Hematopoietic multipotent progenitor cell (in vitro differentiated cells): ENCODE measurements around the gene REX1BD. TPM values are rescaled to one million over a fixed set of nuclear protein-coding genes. Genes with fewer than 3 reads are reported as not detected.

ENCODE experiments used
- DNase-seq, 3 donors: peaks; one replicate each; pipeline ENCODE4 v3.0.0-alpha.2; 2011 to 2015; ENCODE audit warnings: low read depth in 2 of 3, low spot score in 2 of 3
- total RNA-seq: library from RNA; depleted of rRNA; stranded (reverse); fragments of >200 nt; gene quantifications from one replicate; pipeline ENCODE4 v1.2.3, GENCODE V29; 2012

The REX1BD gene
- total RNA-seq, 1 donor: 65.4 TPM

DNA sequence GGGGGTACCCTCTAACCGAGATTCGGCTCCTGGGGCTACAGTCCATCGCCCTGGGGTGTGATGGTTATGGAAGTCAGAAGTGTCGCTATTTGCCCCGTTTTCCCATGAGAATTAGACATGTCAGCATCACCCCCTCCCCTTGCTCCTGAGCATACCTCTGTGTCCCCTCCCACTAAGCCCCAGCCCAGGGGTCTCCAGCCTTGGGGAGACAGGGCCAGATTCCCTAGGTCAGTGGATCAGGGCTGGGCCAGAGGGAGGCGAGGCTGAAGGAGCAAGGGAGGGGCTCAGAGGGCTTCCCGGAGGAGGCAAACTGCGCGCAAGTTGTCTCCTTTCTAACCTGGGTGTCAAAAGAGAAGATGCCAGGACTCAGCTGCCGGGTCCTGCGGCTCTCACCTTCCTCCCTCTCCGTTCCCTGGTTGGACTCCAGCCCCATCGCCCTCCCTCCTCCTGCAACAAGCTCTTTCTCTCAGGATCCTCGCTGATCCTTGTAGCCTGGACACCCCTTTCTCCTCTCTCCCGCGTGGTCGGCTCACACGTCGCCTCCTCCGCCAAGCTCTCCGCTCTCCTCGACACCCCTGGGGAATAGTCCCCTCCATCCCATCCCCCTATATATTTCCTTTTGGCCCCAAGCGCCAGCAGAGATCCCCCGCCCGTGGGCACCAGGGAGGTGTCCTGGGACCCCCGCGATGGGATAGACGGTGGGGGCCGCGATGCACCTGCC is 23.6 kb downstream of the REX1BD start:
- no peak for DNase-seq

DNA sequence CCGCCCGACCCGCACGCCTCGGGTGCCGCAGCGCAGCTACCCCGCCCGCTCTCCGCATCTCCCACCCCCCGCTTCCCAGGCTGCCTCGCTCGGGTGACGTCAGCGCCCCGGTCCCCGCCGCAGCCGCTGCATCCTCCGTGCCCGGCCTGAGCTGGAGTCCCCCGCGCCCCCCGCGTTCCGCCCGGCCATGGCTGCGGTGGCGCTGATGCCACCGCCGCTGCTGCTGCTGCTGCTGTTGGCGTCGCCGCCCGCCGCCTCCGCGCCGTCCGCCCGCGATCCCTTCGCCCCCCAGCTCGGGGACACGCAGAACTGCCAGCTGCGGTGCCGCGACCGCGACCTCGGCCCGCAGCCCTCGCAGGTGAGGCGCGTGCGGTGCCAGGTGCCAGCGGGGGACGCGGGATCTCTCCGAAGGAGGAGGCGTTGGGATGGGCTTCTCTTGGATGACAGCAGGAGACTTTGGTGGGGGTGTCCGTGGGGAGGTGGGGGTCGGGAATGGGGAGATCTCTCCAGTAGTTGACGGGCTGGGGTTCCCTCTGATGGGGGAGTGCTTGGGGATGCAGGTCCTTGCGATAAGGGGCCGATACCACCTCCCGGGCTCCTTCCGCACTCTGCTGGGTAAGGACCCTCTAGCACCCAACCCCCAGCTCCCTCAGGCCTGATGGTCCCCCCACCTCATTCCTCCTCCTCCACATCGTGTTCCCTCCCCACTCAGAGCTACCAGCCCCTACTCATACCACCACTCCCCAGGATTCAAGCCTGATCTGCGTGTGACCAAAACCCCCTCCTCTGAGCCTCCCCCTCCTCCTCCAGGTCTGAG is 24.4 kb downstream of the REX1BD start, which contains the start of gene TMEM59L:
TMEM59L (plus strand) TSS at position 99 of the 817 bp plus-strand sequence; CDS start at position 188, 89 bp downstream.
- peak in 2 of 3 donors; percentile 72 to 77 for DNase-seq

DNA sequence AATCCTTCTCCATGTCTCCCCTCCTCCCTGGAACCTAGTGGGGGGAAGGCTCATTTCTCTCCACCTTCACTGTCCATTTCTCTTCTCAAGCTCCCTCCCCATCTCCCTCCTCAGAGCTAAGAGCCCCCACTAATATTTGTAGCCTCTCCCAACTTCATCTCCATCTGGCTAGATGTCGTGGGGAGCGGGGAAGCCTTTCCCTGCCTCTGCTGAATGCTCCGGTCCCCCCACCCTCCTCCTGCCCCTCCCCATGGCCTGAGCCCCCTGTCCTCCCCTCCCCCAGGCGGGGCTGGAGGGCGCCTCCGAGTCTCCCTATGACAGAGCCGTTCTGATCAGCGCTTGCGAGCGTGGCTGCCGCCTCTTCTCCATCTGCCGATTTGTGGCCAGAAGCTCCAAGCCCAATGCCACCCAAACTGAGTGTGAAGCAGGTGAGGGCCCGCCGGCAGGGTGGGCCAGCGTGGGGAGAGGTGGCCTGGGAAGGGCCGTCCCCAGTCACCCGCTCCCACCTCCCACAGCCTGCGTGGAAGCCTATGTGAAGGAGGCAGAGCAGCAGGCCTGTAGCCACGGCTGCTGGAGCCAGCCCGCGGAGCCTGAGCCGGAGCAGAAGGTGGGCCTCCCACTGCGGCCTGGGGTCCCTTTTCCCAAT is 25.1 kb downstream of the REX1BD start:
- no peak for DNase-seq

- no peak for DNase-seq
Observed at GRCh38 chr19:18616023-18616422, 27.4 kb downstream of the REX1BD start.

DNA sequence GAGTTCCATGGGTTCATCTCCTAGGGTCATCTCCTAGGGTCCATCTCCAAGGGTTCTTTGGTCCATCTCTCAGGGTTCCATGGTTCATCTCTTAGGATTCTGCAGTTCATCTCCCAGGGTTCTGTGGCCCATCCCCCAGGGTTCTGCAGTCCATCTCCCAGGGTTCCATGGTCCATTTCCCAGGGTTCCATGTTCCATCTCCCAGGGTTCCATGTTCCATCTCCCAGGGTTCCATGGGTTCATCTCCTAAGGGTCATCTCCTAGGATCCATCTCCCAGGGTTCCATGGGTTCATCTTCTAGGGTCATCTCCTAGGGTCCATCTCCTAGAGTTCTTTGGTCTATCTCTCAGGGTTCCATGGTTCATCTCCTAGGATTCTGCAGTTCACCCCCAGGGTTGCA is 29.0 kb downstream of the REX1BD start:
- DNase-seq: no peak

DNA sequence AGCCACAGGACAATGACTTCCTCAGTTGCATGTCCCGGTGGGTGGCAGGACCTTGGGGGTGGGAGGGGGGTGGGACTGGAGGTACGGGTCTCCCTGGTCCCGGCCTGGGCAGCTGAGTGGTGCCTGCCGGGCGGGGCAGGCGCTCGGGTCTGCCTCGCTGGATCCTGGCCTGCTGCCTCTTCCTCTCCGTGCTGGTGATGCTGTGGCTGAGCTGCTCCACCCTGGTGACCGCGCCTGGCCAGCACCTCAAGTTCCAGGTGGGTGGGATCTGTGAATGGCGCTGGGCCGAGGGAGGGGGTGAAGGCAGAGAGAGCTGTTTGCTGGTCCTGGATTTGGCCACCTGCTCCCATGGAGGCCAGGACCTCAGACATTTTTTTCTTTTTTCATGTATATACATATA is 29.6 kb downstream of the REX1BD start:
- DNase-seq: no peak

DNA sequence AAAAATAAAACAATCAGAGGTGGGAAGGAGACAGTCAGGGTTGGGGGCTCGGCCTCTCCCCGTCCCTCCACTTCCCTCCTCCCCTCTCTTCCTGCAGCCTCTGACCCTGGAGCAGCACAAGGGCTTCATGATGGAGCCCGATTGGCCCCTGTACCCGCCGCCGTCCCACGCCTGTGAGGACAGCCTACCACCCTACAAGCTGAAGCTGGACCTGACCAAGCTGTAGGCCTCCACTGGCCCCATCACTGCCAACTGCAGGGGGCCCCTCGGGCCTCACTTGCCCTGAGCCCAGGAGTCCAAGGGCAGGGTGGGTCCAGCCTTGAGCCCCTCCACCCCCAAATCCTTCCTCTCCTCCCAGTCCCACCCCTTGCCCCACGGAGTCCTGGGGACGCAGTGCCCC is 31.7 kb downstream of the REX1BD start:
- no peak for DNase-seq

DNA sequence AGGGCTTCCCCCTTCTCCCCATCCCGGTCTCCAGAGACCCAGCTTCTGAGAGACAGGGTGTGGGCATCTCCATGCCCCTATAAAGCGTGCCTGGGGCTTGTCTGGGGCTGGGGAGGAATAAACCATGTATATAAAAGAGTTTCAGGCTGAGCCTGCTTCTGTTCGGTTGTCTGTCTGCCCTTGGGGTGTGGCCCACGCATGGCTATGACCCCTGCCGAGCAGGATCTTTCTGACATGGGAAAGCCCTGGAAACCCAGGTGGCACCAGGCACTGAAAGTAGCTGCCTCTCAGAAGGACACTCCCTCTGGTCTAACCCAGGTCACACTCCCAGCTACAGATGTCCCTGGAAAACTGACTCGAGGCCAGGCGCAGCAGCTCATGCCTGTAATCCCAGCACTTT is 32.3 kb downstream of the REX1BD start:
- no peak for DNase-seq

DNA sequence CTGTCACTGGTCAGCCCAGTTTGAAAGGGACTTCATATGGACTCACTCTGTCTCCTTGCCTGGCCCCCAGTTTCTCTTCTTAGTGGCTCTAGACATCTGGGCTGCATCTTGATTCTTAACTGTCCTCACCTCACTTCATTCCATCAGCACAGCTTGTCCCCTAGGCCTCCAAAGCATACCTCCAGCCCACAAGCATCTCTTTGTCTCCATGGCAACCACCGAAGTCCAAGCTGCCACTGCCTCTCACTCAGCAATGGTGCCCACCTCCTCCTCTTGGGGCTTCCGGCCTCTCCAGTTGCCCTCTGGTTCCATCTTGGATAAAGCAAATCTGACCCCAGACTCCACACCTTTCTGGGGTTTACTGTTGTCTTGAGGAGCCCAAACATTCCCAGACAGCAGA is 38.3 kb downstream of the REX1BD start:
- DNase-seq: no peak

- no peak for DNase-seq
Observed at GRCh38 chr19:18629166-18630088, 40.8 kb downstream of the REX1BD start.

DNA sequence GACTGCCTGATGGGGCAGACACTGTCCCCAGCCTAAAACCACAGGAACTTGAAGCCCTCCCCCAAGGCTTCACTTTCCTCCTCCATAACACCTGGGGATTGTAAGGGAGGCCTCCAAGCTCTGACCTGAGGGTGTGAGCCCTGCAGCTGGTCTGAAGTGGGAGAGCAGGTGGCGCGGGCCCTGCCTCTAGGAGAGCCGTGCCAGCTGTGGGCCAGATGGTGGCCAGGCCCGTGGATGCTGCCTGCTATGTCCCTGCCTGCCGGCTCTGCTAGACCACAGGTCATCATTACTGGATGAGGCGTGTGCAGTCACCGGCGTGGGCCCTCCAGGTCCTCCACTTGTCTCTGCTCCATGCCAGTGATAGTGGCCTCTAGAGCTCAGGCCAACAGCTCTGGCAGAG is 44.7 kb downstream of the REX1BD start:
- no peak for DNase-seq

- no peak for DNase-seq
Observed at GRCh38 chr19:18634612-18635297, 46.2 kb downstream of the REX1BD start.

GRCh38 chr19:18635831-18636182 is 47.2 kb downstream of the REX1BD start:
- no peak for DNase-seq

DNA sequence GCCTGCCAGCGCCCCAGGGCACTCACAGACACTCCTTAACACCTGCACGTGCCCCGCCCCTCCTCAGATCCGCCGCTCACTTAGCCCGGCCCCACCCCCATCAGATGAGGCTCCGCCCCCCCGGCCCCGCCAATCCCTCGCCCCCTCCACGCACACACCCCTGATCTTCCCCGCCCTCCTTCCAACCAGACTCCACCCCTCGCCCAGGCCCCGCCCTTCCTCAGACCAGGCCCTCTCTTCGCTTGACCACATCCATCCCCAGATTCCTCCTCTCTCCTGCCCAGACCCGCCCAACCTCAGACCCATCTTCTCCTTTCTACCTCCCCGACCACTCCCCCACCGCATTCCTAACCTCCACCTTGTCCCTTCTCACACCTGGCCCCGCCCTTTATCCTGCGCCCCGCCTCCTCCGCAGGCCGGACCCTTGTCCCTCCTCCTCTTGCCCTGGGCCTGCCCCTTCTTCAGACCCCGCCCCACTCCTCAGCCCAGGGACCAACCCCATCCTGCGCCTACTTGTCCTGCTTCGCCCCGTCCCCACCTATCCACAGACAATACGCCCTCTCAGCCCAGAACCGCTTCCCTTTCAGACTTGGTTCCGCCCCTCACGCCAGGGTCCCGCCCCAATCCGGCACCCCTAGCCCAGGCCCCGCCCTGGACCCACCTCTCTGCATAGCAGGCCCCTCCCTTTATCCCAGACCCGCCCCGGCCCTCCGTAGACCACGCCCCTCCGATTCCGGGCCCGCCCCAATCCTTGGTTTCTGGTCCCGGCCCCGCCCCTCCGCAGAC is 47.8 kb downstream of the REX1BD start:
- peak; percentile 96 to 98 (median 98) for DNase-seq

- no peak for DNase-seq
Observed at GRCh38 chr19:18636969-18637629, 48.5 kb downstream of the REX1BD start, which contains the start of gene KLHL26. Gene KLHL26, plus strand, starts transcription at chr19:18637028. Its CDS starts 27 bp downstream, at chr19:18637055.

DNA sequence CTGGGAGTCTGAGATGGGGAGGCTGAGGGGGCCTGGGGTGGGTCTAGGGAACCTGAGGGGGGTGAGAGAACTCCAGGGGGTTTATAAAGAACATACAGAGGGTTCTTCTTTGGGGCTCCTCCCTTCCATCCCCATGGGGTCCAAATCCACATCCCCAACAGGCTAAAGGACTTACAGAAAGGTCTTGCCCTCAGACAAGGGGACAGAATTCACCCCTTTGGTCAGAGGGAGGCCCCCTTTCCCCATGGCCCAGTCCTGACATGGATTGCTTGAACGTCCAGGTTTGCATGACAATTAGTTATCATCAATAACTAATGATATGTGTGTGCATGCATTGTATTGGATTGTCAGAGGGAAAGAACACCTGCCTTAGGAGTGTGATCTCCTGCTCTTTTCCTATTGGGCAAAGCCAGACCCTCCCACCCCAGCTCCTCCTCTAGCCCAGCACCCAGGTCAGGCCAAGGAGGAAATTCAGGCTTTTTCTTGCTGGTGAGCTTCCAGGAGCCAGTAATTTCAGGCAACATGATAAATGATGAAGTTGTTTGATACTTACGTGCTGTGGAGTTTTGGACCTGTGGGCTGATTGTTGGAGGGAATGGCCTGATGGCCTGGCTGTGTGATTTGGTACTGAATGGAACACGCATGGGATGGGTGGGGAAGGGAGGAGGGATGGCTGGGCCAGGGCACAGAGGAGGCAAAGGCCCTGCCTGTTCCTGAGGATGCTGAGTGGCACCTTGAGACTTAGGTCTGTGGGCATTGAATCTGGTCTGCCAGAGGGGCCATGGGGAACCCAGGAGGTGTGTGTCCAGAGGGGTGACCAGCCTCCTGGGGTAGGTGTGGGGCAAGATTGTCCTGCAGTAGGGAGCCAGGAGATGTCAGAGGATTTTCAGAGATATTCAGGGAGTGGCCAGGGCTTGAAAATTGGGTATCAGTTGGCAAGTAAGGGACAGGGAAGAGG is 49.4 kb downstream of the REX1BD start:
- no peak for DNase-seq

- no peak for DNase-seq
Observed at GRCh38 chr19:18639706-18640243, 51.2 kb downstream of the REX1BD start.
